IPS-NIHi11 (cell line): ENCODE measurements around the gene IL26.

Experiments
- DNase-seq: peaks from one replicate; pipeline ENCODE4 v3.0.0; 2012; ENCODE audit warnings: mixed read lengths, low spot score

The IL26 gene

GRCh38 chr12:68154779-68155178 lies 70.8 kb downstream of the IL26 start:
- no peak for DNase-seq
